ENCODE results near the gene MVB12B.

GRCh38 chr9:126483468-126484073 is 156.9 kb downstream of the MVB12B start:
- TF ChIP-seq POLR2A (IDR thresholded peaks at IDR 0.05), result no peak
- TF ChIP-seq CTCF (IDR thresholded peaks at IDR 0.05 in 4 of 5, conservative IDR thresholded peaks at IDR 0.05 in 1 of 5), result no peak
